Activated naive CD8-positive, alpha-beta T cell (primary cell): ENCODE data around the gene COLQ.
"Not testable (repeated sequence)": the region's sequence is repeated elsewhere in the genome, so short reads cannot be mapped to it uniquely, and the experiment has no call there.

Experiments used
- H3K27ac Mint-ChIP-seq: one replicate; pipeline ENCODE4 v1.8.0; 2021; ENCODE audit warnings: mixed read lengths
- H3K27me3 Mint-ChIP-seq: one replicate; pipeline ENCODE4 v1.8.0; 2021; ENCODE audit warnings: mixed read lengths
- H3K36me3 Mint-ChIP-seq: one replicate; pipeline ENCODE4 v1.8.0; 2021; ENCODE audit warnings: mixed read lengths
- H3K4me1 Mint-ChIP-seq: one replicate; pipeline ENCODE4 v1.8.0; 2021; ENCODE audit warnings: low read depth, mixed read lengths
- H3K4me3 Mint-ChIP-seq: one replicate; pipeline ENCODE4 v1.8.0; 2021; ENCODE audit warnings: mild to moderate bottlenecking, mixed read lengths
- H3K9me3 Mint-ChIP-seq: one replicate; pipeline ENCODE4 v1.8.0; 2021; ENCODE audit warnings: low read depth, mixed read lengths

COLQ gene

DNA sequence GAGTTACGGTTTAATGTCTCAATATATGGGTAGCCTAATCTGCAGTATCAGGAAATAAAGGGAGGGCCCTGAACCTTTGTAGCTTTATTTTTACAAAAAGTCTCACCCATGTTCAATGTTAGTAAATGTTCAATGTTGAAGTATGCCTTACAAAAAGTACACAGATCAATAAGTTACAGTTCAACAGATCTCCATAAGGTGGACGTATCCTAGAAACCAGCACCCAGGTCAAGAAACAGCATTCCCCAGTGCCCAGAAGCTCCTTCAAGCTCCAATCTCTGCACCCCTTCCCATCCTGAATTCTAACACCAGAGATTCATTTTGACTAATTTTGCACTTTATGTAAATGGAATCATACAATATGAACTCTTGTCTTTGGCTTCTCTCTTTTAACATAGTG is 31.3 kb downstream of the COLQ start:
- H3K9me3 Mint-ChIP-seq = no peaks in the 10 kb centered on the region
- H3K36me3 Mint-ChIP-seq = peaks cover 12% of the 10 kb centered on the region
- H3K27ac Mint-ChIP-seq = no peak overlapping the region
- no peaks in the 10 kb centered on the region for H3K27me3 Mint-ChIP-seq
- H3K4me3 Mint-ChIP-seq = no peak overlapping the region
- H3K4me1 Mint-ChIP-seq = no peaks in the 10 kb centered on the region

DNA sequence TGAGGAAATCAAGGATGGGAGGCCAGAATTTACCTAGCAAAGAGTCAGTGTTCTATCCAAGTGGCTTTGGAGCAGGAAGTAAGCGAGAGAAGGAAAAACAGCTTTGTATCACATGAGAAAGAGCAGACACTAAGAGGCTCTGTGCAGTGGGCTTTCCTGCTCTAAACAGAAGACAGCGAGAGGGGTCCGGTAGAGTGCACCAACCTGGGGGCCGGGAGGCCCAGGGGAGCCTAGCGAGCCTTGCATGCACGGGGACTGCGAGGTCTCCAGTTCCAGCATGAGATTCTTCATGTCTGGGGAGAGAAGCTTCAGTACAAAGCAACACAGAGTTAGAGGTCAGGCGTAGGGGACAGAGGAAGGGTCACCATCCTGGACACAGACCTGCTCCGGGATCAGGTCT is 33.5 kb downstream of the COLQ start:
- H3K36me3 Mint-ChIP-seq = peaks cover 14% of the 10 kb centered on the region
- H3K9me3 Mint-ChIP-seq = peaks cover 3% of the 10 kb centered on the region
- no peaks in the 10 kb centered on the region for H3K27me3 Mint-ChIP-seq
- H3K27ac Mint-ChIP-seq = no peak overlapping the region
- no peaks in the 10 kb centered on the region for H3K4me1 Mint-ChIP-seq
- no peak overlapping the region for H3K4me3 Mint-ChIP-seq

DNA sequence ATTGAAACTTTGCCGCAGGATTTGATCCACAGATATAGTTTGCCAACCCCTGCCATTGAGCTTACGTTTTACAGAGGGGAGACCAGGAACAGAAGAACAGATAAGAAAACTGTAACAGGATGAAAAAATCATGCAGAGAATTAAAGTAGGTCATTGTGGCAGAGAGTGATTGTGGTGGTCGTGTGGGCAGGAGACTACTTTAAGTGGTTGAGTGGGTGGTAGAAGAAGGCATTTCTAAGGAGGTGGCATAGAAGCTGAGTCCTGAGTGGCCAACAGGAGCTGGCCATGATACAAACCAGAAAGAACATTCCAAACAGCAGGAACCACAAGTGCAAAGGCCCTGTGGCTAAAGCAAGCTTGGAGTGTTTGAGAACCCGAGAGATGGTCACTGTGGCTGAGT is 34.5 kb downstream of the COLQ start:
- H3K27me3 Mint-ChIP-seq = no peaks in the 10 kb centered on the region
- peaks cover 14% of the 10 kb centered on the region for H3K36me3 Mint-ChIP-seq
- no peak overlapping the region for H3K4me3 Mint-ChIP-seq

DNA sequence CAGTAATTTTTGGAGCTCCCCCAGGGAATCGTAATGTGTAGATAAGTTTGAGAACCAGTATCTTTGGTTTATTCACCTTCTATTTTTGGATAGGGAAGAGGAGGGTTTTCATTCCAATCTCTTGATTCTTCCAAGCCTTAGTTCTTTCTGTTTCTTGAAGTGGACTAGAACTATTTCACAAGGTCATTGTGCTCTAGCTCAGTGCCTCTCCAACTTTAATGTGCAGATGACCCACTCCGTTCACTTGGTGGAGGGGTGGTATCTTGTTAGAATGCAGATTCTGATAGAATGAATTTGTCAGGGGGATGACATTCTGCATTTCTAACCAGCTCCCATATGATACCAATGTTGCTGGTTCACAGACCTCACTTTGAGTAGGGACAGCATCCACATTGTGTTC is 35.5 kb downstream of the COLQ start:
- no peak overlapping the region for H3K27ac Mint-ChIP-seq
- H3K36me3 Mint-ChIP-seq = peaks cover 16% of the 10 kb centered on the region
- H3K4me1 Mint-ChIP-seq = no peaks in the 10 kb centered on the region
- H3K27me3 Mint-ChIP-seq = no peaks in the 10 kb centered on the region
- H3K9me3 Mint-ChIP-seq = peaks cover 3% of the 10 kb centered on the region
- no peak overlapping the region for H3K4me3 Mint-ChIP-seq

More for the DNA sequence above, 34.5 kb downstream of the COLQ start:
- H3K4me1 Mint-ChIP-seq = no peaks in the 10 kb centered on the region
- H3K27ac Mint-ChIP-seq = no peak overlapping the region
- peaks cover 3% of the 10 kb centered on the region for H3K9me3 Mint-ChIP-seq

DNA sequence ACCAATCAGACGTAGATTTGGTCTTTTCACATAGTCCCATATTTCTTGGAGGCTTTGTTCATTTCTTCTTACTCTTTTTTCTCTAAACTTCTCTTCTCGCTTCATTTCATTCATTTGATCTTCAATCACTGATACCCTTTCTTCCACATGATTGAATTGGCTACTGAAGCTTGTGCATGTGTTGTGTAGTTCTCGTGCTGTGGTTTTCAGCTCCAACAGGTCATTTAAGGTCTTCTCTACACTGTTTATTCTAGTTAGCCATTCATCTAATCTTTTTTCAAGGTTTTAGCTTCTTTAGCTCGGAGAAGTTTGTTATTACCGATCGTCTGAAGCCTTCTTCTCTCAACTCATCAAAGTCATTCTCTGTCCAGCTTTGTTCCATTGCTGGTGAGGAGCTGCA is 37.0 kb downstream of the COLQ start:
- not testable (repeated sequence) for H3K27ac Mint-ChIP-seq, H3K4me1 Mint-ChIP-seq, H3K27me3 Mint-ChIP-seq, H3K4me3 Mint-ChIP-seq, H3K9me3 Mint-ChIP-seq
- peaks cover 16% of the 10 kb centered on the region for H3K36me3 Mint-ChIP-seq

DNA sequence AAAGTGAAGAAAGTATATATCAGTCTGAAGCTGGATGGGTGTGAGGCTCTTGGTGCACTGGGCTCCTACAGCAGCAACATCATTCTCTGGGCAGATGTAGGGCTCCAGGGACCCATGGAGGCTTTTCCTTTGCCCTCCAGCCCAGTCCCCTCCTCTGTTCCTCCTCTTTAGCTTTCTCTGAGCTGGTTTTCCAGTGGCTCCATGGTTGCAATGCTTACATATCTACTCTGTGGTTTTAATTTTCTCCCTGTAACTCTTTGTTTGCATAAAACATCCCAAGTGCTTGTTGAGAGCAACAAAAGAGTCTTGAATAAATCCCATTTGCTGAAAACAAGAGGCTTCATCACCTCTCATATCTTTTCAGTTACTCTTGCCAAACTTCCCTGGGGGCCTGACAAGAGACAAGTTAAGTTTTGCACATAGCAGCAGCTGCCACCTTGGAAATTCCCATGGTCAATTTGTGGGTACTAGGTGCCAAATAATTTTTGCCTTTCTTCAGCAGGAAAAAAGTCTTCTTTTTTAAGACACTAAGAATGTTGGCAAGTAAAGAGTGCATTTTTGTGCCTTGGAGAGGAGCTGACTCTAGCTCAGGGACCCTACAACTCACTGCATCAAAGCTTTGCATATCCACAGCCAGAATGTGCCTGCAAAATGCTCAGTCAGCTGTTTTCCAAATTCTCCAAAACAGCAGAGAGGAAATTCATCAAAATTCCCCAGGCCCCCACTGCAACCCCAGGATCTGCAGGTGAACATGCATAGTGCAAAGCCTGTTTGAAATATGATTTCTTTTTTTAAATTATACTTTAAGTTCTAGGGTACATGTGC is 41.9 kb downstream of the COLQ start:
- no peaks in the 10 kb centered on the region for H3K4me1 Mint-ChIP-seq
- peaks cover 6% of the 10 kb centered on the region for H3K36me3 Mint-ChIP-seq
- H3K27ac Mint-ChIP-seq = no peak overlapping the region
- H3K9me3 Mint-ChIP-seq = peaks cover 3% of the 10 kb centered on the region
- no peak overlapping the region for H3K4me3 Mint-ChIP-seq
- no peaks in the 10 kb centered on the region for H3K27me3 Mint-ChIP-seq

DNA sequence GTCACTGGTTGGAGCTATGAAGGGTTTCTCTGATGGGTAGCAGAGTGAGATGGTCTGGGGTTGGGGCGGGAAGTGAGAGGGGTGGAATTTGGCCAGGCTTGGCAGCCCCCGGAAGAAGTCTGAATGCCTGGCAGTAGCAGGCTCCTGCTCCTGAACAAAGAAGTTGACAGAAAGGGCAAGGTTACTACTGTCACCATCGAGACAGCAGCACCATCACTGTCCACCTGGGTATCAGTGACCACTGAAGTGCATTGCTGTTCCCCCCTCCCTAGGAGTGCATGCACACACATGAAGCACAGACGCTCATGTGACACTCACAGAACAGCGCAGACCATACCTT is 42.9 kb downstream of the COLQ start:
- no peaks in the 10 kb centered on the region for H3K27me3 Mint-ChIP-seq
- H3K4me1 Mint-ChIP-seq = no peaks in the 10 kb centered on the region
- no peak overlapping the region for H3K4me3 Mint-ChIP-seq
- no peaks in the 10 kb centered on the region for H3K9me3 Mint-ChIP-seq
- H3K36me3 Mint-ChIP-seq = peaks cover 4% of the 10 kb centered on the region
- H3K27ac Mint-ChIP-seq = no peak overlapping the region

DNA sequence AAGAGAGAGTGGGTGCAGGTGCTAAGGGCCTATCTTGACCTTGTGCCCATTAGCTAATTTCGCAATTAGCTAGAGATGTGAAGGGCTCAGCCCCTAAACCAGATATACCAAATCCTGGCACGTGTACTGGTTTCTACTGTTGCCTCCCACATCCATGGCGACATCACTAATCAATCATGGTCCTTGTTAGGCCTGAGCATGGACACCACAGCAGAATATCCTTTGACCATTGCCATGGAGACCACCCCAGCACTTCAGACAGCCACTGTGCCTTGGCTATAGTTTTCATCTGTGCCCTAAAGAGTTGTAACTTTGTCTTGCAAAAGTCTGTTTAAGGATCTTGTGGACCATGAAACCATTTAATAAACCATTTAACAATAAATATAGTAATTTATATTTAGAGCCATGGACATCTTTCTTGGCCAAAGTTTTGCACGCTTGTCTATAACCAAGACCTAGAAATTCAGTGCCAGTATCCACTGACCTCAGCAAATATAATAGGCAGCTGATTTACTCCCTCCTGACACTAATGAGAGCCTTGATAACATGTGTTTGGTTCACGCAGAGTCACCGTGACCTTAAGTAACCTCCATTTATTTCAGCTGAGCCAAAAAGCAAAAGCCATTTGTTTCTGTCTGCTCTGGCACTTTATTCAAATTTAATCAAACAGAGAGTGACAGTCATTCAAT is 43.4 kb downstream of the COLQ start:
- Mint-ChIP-seq H3K4me1 (no peaks in the 10 kb centered on the region), H3K4me3 (no peak overlapping the region), H3K9me3 (no peaks in the 10 kb centered on the region), H3K36me3 (peaks cover 4% of the 10 kb centered on the region), H3K27ac (no peak overlapping the region), H3K27me3 (no peaks in the 10 kb centered on the region)

DNA sequence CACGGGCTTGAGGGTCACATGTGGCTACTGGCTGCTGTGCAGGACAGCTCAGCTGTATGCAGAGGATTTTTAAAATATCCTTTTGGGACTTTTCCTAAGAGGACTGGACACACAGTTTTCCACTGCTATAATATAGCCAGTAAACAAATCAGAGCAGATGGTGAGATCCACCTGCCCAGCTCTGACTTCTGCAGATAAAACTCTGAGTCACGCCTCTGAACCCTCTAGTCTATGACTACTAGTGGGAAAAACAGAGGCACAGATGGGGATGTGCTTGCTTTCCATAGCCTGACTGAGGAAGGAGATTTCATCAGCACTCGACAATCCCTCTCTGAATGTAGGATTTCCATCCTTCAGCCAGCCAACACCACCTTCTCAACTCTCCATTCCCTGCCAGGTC is 45.1 kb downstream of the COLQ start:
- Mint-ChIP-seq H3K4me3 (no peak overlapping the region), H3K27me3 (no peaks in the 10 kb centered on the region), H3K9me3 (no peaks in the 10 kb centered on the region), H3K4me1 (no peaks in the 10 kb centered on the region), H3K36me3 (peaks cover 2% of the 10 kb centered on the region), H3K27ac (no peak overlapping the region)

DNA sequence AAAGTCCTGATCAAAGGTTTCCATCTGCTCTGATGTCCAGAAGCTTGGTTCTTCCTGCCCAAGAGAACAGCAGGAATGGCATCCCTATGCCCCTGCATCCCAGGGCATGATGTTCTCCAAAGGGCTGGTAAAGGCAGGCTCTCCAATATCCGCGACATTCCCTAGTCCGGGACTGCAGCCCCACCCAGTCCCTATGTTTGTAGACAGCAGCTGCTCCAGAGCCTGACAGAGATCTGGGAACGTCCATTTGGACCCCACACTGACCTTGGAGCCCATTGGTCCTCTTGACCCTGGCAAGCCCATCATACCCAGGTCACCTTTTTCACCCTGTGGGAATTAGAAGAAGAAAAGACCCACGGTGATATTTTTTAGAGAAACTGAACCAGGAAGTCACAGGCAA is 46.3 kb downstream of the COLQ start:
- no peaks in the 10 kb centered on the region for H3K9me3 Mint-ChIP-seq
- H3K4me1 Mint-ChIP-seq = no peaks in the 10 kb centered on the region
- no peaks in the 10 kb centered on the region for H3K27me3 Mint-ChIP-seq
- H3K4me3 Mint-ChIP-seq = no peak overlapping the region
- peaks cover 2% of the 10 kb centered on the region for H3K36me3 Mint-ChIP-seq
- no peak overlapping the region for H3K27ac Mint-ChIP-seq

DNA sequence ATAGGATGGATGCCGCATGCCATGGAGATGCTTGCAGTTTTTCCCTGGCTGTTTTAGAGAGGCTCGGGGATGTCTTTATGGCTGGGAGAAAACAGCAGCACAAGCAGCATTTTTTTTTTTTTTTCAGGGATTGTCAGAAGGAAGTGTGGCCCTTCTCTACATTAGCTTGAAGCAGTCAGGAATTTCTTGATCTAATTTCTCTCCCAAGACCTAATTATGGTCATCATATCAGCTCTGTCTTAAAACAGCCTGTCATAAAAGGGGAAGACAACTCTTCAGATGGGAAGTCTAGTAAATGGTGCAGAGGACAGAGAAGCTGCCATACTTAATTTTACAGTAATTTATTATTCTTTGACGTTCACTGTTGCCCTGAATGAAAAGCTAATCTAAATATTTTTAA is 49.6 kb downstream of the COLQ start:
- Mint-ChIP-seq H3K9me3 (no peaks in the 10 kb centered on the region), H3K4me1 (no peaks in the 10 kb centered on the region), H3K36me3 (peaks cover 2% of the 10 kb centered on the region), H3K4me3 (no peak overlapping the region), H3K27ac (no peak overlapping the region), H3K27me3 (no peaks in the 10 kb centered on the region)

DNA sequence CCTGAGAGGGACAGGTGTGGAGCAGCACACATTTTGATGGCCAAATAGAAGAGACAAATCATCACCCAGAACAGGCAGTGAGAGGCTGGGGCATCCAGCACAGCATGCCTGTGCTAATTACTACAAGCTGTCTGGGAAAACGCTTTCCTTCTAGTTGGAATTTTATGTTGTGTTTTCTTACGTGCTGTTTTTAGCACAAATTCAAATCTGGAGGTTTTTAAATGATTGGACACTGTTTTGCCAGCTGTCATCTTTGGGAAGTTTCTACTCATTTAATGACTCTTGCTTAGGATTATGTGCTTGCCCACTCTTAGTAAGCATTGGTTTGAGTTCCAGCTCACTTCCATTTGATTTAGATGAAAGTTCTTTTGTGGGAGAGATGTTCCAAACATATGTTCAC is 50.7 kb downstream of the COLQ start:
- no peak overlapping the region for H3K27ac Mint-ChIP-seq
- H3K27me3 Mint-ChIP-seq = no peaks in the 10 kb centered on the region
- peaks cover 2% of the 10 kb centered on the region for H3K36me3 Mint-ChIP-seq
- H3K4me3 Mint-ChIP-seq = no peak overlapping the region
- no peaks in the 10 kb centered on the region for H3K4me1 Mint-ChIP-seq
- no peaks in the 10 kb centered on the region for H3K9me3 Mint-ChIP-seq

DNA sequence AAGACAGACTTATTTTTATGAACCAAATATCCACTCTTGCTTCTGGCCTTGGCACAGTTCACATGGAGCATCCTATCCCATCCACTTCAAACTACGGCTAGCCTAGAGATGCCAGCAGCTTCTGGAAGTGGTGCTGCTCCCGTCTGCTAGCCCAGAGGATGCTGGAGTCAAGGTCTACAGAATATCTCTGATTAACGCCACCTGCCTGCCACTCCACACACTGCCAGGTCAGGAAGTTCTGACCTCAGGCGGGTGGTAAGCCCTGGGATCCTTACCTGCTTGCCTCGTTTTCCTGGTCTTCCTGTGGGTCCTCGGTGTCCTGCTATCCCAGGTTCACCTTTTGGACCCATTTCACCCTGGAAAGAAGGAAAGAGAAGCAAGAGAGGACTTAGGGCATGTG is 51.2 kb downstream of the COLQ start:
- Mint-ChIP-seq H3K27ac (no peak overlapping the region), H3K4me1 (no peaks in the 10 kb centered on the region), H3K27me3 (no peaks in the 10 kb centered on the region), H3K4me3 (no peak overlapping the region), H3K36me3 (peaks cover 2% of the 10 kb centered on the region), H3K9me3 (no peaks in the 10 kb centered on the region)

DNA sequence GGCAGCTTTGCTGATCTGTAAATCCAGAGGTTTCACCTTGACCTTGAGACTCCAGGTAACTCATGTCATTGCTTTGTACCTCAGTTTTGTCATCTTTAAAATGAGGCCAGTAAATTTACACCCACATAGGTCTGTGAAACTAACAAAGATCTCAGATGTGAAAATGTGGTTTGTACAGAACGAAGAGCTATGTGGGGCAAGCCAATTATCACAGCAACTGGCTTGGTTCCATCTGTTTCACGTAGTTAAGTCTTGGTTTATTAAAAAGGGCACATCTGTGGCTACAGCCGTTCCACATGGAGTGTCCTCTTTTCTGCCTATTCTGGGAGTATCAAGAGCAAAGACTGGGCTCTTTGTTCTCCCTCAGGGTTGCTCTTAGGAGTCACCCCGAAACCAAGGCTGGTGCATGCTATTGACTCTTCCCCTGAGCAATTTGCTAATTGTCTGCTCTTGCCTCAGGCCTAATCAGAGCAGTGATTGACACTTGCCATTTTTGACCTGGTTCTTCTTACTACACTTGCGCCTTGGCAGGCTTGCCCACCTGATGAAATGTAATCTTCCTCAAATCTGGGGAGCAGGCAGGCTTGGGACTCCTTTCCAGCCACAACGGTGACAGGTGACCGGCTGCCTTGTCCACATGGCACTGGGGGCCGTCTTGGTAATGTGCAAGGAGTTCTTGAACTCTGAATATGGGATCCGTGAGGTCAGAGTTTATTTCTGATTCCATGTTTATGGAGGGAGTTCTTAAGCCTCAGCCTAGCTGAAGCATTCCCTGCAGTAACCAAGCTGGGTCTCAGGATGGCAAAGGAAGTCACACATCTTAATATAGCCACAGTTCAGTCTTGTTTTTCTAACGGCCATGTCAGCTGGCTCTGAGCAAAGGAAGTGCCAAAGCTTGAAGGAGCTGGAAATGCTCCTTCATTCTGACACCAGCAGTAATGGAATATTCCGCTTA is 54.0 kb downstream of the COLQ start:
- Mint-ChIP-seq H3K9me3 (no peaks in the 10 kb centered on the region), H3K4me3 (no peak overlapping the region), H3K27me3 (no peaks in the 10 kb centered on the region), H3K36me3 (no peaks in the 10 kb centered on the region), H3K27ac (no peak overlapping the region), H3K4me1 (peaks cover 1% of the 10 kb centered on the region)
